Measurements from ENCODE around the gene PRELID3B.

Gene PRELID3B

DNA sequence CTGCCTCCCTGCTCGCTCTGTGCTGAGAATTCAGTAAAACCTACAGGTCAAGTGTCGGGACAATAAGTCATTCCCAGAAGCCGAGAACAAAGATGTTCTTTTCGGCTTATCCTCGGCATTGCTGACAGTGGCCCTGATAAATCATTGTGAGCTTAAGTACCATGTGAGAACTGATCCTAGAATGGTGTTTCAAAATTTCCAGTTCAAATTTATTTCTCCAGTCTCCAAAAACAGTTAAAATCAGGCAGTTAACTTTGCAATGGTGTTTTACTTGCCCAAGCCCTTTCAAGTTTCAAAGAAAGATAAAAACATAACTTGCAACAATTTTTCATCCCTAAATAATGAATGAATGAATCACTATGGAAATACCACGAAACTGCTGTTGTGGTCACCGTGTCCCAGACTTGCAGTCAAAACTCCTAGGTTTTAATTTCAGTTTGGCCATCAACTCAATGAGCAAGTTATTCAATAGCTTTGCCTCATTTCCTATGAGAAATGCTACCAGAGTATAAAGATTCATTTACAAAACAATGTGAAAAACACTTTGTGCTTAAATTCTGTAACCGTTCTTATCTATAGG, 14.8 kb downstream of the PRELID3B start:
- H3K27ac ChIP-seq, result no peak overlapping the region
- H3K4me3 ChIP-seq, result no peak overlapping the region
- DNase-seq (ENCODE audit: low spot score), result no peak
- TF ChIP-seq, protein P1, sequence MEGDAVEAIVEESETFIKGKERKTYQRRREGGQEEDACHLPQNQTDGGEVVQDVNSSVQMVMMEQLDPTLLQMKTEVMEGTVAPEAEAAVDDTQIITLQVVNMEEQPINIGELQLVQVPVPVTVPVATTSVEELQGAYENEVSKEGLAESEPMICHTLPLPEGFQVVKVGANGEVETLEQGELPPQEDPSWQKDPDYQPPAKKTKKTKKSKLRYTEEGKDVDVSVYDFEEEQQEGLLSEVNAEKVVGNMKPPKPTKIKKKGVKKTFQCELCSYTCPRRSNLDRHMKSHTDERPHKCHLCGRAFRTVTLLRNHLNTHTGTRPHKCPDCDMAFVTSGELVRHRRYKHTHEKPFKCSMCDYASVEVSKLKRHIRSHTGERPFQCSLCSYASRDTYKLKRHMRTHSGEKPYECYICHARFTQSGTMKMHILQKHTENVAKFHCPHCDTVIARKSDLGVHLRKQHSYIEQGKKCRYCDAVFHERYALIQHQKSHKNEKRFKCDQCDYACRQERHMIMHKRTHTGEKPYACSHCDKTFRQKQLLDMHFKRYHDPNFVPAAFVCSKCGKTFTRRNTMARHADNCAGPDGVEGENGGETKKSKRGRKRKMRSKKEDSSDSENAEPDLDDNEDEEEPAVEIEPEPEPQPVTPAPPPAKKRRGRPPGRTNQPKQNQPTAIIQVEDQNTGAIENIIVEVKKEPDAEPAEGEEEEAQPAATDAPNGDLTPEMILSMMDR (IDR thresholded peaks at IDR 0.05), result no peak

DNA sequence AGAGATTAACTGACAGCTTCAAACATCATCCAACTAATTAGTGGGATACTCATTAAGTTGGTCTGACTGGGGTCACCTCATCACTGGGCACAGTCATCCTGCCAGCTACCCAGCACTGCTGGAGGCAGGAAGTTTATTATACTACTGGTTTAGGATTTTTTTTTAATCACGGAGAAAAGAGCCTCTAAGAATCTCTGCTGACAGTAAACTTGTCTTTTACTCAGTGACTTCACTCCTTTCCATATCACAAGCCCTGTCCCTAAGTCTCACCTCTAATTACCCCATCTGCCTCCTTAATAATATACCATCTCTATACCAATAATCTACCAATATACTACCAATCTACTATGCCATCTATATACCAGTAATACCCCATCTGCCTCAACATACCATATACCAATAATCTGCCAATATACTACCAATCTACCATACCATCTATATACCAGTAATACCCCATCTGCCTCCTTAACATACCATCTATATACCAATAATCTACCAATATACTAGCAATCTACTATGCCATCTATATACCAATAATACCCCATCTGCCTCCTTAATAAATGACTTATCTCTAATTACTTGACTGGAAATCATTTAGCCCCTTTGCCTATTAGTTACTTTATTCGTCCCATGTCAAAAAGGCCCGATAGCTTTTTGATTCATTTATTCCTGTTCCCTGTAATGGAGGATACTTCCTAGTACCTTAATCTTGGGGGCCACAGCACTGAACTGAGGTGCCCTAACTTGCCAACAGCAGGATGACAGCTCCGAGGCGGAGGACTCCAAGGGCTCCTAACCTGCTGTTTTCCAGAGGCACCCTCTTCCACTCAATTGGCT, 15.5 kb downstream of the PRELID3B start:
- TF ChIP-seq, protein P1 (IDR thresholded peaks at IDR 0.05), result no peak
- DNase-seq (ENCODE audit: low spot score), result no peak
- H3K27ac ChIP-seq, result no peak overlapping the region
- H3K4me3 ChIP-seq, result no peak overlapping the region

DNA sequence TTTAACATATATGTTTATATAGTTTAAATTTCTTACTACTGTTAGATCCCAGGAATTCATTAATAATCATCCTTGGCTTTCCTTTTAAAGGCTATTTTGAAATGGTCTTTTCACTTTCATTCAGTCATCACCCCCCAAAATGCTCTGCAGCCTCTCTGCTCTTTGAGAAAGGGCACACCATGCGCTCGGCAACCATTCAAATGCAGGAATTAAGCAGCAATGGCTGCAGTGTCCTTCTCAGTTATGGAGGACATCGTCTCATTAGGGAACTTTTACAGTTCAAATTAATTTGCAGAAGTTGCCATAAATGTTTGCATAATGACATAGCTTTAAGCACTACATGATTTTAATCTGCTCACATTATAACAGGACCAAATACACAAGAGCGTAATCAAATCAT, 17.1 kb downstream of the PRELID3B start:
- Histone ChIP-seq H3K4me3 (no peak overlapping the region), H3K27ac (no peak overlapping the region)
- TF ChIP-seq, protein P1 (IDR thresholded peaks at IDR 0.05), result no peak
- DNase-seq (ENCODE audit: low spot score), result no peak

DNA sequence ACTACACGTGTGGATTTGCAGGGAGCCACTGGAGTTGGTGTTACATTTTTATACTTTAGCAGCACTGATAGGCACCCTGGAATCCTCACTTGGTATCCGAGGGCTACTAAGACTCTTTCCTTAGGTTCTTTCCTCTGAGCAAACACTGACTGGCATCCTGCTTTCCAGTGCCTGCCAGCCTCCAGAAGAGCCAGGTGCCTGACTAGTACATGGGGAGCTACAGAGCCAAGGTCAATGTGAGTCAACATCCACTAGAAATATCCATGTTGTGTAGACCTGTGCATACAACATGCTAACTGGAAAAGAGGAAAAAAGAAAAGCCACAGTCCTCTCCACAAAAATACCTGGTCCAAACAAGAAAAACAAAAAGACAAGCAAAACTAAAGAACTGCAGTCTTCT, 17.5 kb downstream of the PRELID3B start:
- H3K4me3 ChIP-seq, result no peak overlapping the region
- no peak for DNase-seq (ENCODE audit: low spot score)
- no peak overlapping the region for H3K27ac ChIP-seq
- TF ChIP-seq, protein P1 (IDR thresholded peaks at IDR 0.05), result no peak

DNA sequence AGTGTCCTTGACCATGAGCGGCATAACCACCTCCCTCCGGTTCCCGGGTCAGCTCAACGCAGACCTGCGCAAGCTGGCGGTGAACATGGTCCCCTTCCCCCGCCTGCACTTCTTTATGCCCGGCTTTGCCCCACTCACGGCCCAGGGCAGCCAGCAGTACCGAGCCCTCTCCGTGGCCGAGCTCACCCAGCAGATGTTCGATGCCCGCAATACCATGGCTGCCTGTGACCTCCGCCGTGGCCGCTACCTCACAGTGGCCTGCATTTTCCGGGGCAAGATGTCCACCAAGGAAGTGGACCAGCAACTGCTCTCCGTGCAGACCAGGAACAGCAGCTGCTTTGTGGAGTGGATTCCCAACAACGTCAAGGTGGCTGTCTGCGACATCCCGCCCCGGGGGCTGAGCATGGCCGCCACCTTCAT, 18.5 kb downstream of the PRELID3B start:
- no peak for DNase-seq (ENCODE audit: low spot score)

DNA sequence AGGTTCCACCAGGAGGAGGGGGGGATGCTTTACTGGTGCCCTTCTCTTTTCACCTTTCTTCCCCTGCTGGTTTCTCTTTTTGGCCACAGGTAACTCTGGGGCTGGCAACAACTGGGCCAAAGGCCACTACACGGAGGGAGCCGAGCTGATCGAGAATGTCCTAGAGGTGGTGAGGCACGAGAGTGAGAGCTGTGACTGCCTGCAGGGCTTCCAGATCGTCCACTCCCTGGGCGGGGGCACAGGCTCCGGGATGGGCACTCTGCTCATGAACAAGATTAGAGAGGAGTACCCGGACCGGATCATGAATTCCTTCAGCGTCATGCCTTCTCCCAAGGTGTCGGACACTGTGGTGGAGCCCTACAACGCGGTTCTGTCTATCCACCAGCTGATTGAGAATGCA, 19.0 kb downstream of the PRELID3B start:
- H3K27ac ChIP-seq, result no peak overlapping the region
- TF ChIP-seq, protein P1 (IDR thresholded peaks at IDR 0.05), result no peak
- H3K4me3 ChIP-seq, result no peak overlapping the region
- no peak for DNase-seq (ENCODE audit: low spot score)

More for the DNA sequence above, 18.5 kb downstream of the PRELID3B start:
- H3K27ac ChIP-seq, result no peak overlapping the region
- H3K4me3 ChIP-seq, result no peak overlapping the region
- TF ChIP-seq, protein P1 (IDR thresholded peaks at IDR 0.05), result no peak

DNA sequence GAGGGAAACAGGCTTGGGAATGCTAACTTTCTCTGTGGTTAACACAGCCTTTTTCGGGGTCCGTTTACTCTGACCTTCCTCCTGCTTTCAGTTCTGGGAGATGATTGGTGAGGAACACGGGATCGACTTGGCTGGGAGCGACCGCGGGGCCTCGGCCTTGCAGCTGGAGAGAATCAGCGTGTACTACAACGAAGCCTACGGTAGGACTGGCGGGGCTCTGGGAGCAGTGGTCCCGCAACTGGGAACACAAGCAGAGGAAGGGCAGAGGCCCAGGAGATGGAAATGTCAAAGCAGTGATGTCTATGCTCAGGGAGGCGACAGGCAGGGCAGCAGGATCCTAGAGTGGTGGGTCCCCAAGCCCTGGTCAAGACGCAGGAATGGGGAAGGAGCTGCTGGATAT, 19.8 kb downstream of the PRELID3B start:
- TF ChIP-seq, protein P1 (IDR thresholded peaks at IDR 0.05), result no peak
- no peak for DNase-seq (ENCODE audit: low spot score)

More for the DNA sequence above, 19.8 kb downstream of the PRELID3B start:
- Histone ChIP-seq H3K27ac (no peak overlapping the region), H3K4me3 (no peak overlapping the region)

All from coronary artery (tissue), 2 donors.